ENCODE results near the gene LCP1. TPM values are rescaled to one million over a fixed set of nuclear protein-coding genes. Genes with fewer than 3 reads are reported as not detected.

LCP1 gene
- total RNA-seq, 1 donor from 2014 or later: 8.3 TPM

GRCh38 chr13:46160471-46161066, 21.4 kb downstream of the LCP1 start:
- Mint-ChIP-seq H3K27ac (no peak overlapping the region), H3K9me3 (ENCODE audit: low read depth) (peaks cover 4% of the 10 kb centered on the region), H3K4me3 (ENCODE audit: low read depth) (no peak overlapping the region), H3K36me3 (ENCODE audit: insufficient read depth) (peaks cover 1% of the 10 kb centered on the region), H3K4me1 (ENCODE audit: low read depth) (peaks cover 4% of the 10 kb centered on the region), H3K27me3 (no peaks in the 10 kb centered on the region)
- no peak for DNase-seq (ENCODE audit: low spot score, unreplicated experiment)
- TF ChIP-seq CTCF (IDR thresholded peaks at IDR 0.05; ENCODE audit: unreplicated experiment): peak; percentile 81

- Mint-ChIP-seq H3K4me1 (ENCODE audit: low read depth) (peaks cover 4% of the 10 kb centered on the region), H3K27me3 (no peaks in the 10 kb centered on the region), H3K36me3 (ENCODE audit: insufficient read depth) (peaks cover 1% of the 10 kb centered on the region), H3K27ac (no peak overlapping the region), H3K9me3 (ENCODE audit: low read depth) (peaks cover 4% of the 10 kb centered on the region), H3K4me3 (ENCODE audit: low read depth) (no peak overlapping the region)
- DNase-seq (ENCODE audit: low spot score, unreplicated experiment): no peak
- no peak for TF ChIP-seq CTCF (IDR thresholded peaks at IDR 0.05; ENCODE audit: unreplicated experiment)
These were observed 21.9 kb downstream of the LCP1 start for GRCh38 chr13:46160065-46160464.

- H3K36me3 Mint-ChIP-seq (ENCODE audit: insufficient read depth): peaks cover 1% of the 10 kb centered on the region
These were observed 23.0 kb downstream of the LCP1 start for GRCh38 chr13:46158983-46159382.

GRCh38 chr13:46158222-46158621, 23.8 kb downstream of the LCP1 start:
- H3K27me3 Mint-ChIP-seq: no peaks in the 10 kb centered on the region
- no peak overlapping the region for H3K4me3 Mint-ChIP-seq (ENCODE audit: low read depth)
- no peak for DNase-seq (ENCODE audit: low spot score, unreplicated experiment)
- no peak overlapping the region for H3K27ac Mint-ChIP-seq
- no peak for TF ChIP-seq CTCF (IDR thresholded peaks at IDR 0.05; ENCODE audit: unreplicated experiment)
- peaks cover 1% of the 10 kb centered on the region for H3K36me3 Mint-ChIP-seq (ENCODE audit: insufficient read depth)
- H3K9me3 Mint-ChIP-seq (ENCODE audit: low read depth): peaks cover 4% of the 10 kb centered on the region
- H3K4me1 Mint-ChIP-seq (ENCODE audit: low read depth): no peaks in the 10 kb centered on the region

More at GRCh38 chr13:46158983-46159382, 23.0 kb downstream of the LCP1 start:
- Mint-ChIP-seq H3K27ac (no peak overlapping the region), H3K27me3 (no peaks in the 10 kb centered on the region), H3K4me3 (ENCODE audit: low read depth) (no peak overlapping the region), H3K9me3 (ENCODE audit: low read depth) (peaks cover 4% of the 10 kb centered on the region), H3K4me1 (ENCODE audit: low read depth) (peaks cover 3% of the 10 kb centered on the region)
- TF ChIP-seq CTCF (IDR thresholded peaks at IDR 0.05; ENCODE audit: unreplicated experiment): no peak
- no peak for DNase-seq (ENCODE audit: low spot score, unreplicated experiment)

- no peak overlapping the region for H3K4me3 Mint-ChIP-seq (ENCODE audit: low read depth)
- H3K36me3 Mint-ChIP-seq (ENCODE audit: insufficient read depth): peaks cover 2% of the 10 kb centered on the region
- H3K27me3 Mint-ChIP-seq: no peaks in the 10 kb centered on the region
- H3K4me1 Mint-ChIP-seq (ENCODE audit: low read depth): peaks cover 13% of the 10 kb centered on the region
- TF ChIP-seq CTCF (IDR thresholded peaks at IDR 0.05; ENCODE audit: unreplicated experiment): no peak
- no peak for DNase-seq (ENCODE audit: low spot score, unreplicated experiment)
- no peak overlapping the region for H3K27ac Mint-ChIP-seq
- no peaks in the 10 kb centered on the region for H3K9me3 Mint-ChIP-seq (ENCODE audit: low read depth)
These were observed 27.7 kb downstream of the LCP1 start for GRCh38 chr13:46154136-46154801.

All from progenitor cell of endocrine pancreas (in vitro differentiated cells).